ENCODE measurements around the gene LINGO4. TPM values are rescaled to one million over a fixed set of nuclear protein-coding genes. Genes with fewer than 3 reads are reported as not detected.

LINGO4 gene
- total RNA-seq, 2 donors from 2014 or later = 0.59 to 2.3 TPM

DNA sequence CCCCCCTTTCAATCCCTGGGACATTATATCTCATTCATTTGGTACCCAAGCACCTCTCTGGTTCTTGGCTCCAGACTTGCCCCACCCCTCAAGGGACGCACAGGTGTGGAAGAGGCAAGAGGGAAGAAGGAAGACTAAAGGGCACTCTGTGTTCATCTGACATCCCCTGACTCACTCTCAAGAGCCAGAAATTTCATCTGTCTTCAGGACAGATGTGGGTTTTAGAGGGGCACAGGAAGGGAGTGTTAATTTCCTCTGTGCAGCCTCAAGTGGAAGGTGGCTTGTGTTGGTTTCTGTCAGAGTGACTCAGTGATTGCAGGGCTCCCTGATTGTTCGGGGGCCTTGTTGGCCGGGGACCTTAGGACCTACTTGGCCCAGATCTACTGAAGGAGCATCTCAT, 32.0 kb upstream of the LINGO4 start:
- H3K4me1 ChIP-seq (replicated peaks) = peaks cover 25% of the 10 kb centered on the region
- no peak for TF ChIP-seq POLR2AphosphoS5 (IDR thresholded peaks at IDR 0.05)
- no peak for TF ChIP-seq POLR2A (IDR thresholded peaks at IDR 0.05)
- TF ChIP-seq, protein P1, sequence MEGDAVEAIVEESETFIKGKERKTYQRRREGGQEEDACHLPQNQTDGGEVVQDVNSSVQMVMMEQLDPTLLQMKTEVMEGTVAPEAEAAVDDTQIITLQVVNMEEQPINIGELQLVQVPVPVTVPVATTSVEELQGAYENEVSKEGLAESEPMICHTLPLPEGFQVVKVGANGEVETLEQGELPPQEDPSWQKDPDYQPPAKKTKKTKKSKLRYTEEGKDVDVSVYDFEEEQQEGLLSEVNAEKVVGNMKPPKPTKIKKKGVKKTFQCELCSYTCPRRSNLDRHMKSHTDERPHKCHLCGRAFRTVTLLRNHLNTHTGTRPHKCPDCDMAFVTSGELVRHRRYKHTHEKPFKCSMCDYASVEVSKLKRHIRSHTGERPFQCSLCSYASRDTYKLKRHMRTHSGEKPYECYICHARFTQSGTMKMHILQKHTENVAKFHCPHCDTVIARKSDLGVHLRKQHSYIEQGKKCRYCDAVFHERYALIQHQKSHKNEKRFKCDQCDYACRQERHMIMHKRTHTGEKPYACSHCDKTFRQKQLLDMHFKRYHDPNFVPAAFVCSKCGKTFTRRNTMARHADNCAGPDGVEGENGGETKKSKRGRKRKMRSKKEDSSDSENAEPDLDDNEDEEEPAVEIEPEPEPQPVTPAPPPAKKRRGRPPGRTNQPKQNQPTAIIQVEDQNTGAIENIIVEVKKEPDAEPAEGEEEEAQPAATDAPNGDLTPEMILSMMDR (IDR thresholded peaks at IDR 0.05) = no peak
- no peaks in the 10 kb centered on the region for H3K36me3 ChIP-seq
- no peak for DNase-seq (ENCODE audit: low spot score)
- WGBS = 60% methylated on average over 3 of the region's 3 CpGs
- H3K27me3 ChIP-seq (replicated peaks; ENCODE audit: insufficient read depth) = no peaks in the 10 kb centered on the region
- peak overlapping the region; percentile 64 to 68 for H3K27ac ChIP-seq
- intact Hi-C loops (cut with DNase I) = no loop called here
- H3K4me3 ChIP-seq = no peak overlapping the region
- H3K9me3 ChIP-seq = no peaks in the 10 kb centered on the region

DNA sequence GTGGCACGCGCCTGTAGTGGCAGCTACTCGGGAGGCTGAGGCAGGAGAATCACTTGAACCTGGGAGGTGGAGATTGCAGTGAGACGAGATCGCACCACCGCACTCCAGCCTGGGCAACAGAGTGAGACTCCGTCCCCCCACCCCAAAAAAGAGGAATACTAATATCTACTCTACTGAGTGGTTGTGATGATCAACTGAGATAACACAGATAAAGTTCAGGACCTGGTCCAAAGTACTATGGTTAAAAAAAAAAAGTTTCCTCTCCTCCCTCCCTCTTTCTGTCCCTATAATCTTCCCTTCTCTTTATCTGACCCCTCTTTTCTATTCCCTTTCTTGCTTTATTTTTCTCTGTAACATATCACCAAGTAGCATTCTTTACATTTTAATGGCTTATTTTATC, 30.4 kb upstream of the LINGO4 start:
- Histone ChIP-seq H3K4me3 (no peak overlapping the region), H3K9me3 (no peaks in the 10 kb centered on the region), H3K36me3 (no peaks in the 10 kb centered on the region), H3K27me3 (replicated peaks; ENCODE audit: insufficient read depth) (no peaks in the 10 kb centered on the region), H3K27ac (peak overlapping the region; percentile 64 to 68), H3K4me1 (replicated peaks) (peaks cover 25% of the 10 kb centered on the region)
- 95% methylated on average over 7 of the region's 7 CpGs for WGBS
- intact Hi-C loops (cut with DNase I) = no loop called here
- TF ChIP-seq, protein P1 (IDR thresholded peaks at IDR 0.05) = no peak
- no peak for TF ChIP-seq POLR2A (IDR thresholded peaks at IDR 0.05)
- TF ChIP-seq POLR2AphosphoS5 (IDR thresholded peaks at IDR 0.05) = no peak
- no peak for DNase-seq (ENCODE audit: low spot score)

DNA sequence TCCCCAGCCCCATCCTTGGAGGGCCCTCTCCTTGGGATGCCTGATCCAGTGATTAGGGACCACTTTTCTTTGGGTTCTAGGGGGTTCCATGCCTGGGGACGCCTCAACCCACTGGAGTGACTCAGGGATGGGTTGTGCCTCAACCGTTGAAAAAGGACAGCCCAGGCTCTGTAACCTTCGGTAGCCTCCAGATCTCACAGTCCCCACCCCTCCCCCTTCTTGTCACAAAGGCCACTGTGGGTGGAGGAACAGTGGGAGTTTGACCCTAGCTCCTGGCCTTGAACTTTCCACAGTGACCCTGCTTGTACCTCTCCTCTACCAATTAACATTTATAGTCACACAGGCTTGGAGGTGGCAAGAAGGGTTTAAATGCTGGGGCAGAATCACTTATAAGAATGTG, 29.0 kb upstream of the LINGO4 start:
- Histone ChIP-seq H3K36me3 (no peaks in the 10 kb centered on the region), H3K27me3 (replicated peaks; ENCODE audit: insufficient read depth) (no peaks in the 10 kb centered on the region), H3K9me3 (no peaks in the 10 kb centered on the region), H3K4me3 (no peak overlapping the region), H3K27ac (no peak overlapping the region), H3K4me1 (replicated peaks) (peaks cover 29% of the 10 kb centered on the region)
- TF ChIP-seq, protein P1 (IDR thresholded peaks at IDR 0.05) = no peak
- TF ChIP-seq POLR2A (IDR thresholded peaks at IDR 0.05) = no peak
- TF ChIP-seq POLR2AphosphoS5 (IDR thresholded peaks at IDR 0.05) = no peak
- no peak for DNase-seq (ENCODE audit: low spot score)
- 68% methylated on average over 3 of the region's 3 CpGs for WGBS
- intact Hi-C loops (cut with DNase I) = no loop called here

DNA sequence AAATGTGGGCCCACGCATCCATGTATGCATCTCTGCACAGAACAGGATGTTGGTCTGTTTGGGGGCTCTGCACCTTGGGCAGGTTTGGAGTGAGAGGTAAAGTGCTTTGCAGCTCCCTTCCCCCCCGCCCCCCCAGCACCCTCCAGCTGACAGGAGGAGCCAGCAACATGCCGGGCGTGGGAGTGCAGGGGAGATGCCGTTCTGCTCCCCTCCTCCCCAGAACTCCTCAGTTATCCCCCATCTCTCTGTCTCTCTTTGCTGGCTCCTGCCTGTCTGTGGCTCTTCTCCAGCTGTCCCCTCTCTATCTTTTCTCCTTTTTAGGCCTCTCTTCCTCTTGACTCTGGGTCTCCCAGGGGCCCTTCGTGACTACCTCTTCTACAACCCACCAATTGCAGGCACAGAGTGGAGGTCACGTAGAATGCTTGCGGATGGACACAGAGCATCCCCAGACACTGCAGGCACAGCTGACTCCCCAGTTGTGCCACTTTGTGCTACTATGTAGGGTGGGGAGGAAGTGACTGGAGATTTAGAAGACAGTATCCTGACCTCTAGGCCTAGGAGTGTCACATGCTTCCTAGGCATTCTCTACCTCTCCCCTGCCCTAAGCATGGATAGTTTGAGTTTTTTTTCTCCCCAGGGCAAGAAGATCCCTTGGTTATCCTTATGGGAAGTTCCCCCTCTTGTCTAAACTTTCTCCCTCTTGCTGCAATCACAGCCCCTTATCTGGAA, 28.1 kb upstream of the LINGO4 start:
- no peaks in the 10 kb centered on the region for H3K36me3 ChIP-seq
- H3K9me3 ChIP-seq = no peaks in the 10 kb centered on the region
- H3K27me3 ChIP-seq (replicated peaks; ENCODE audit: insufficient read depth) = no peaks in the 10 kb centered on the region
- no peak for DNase-seq (ENCODE audit: low spot score)
- TF ChIP-seq, protein P1 (IDR thresholded peaks at IDR 0.05) = no peak
- TF ChIP-seq POLR2A (IDR thresholded peaks at IDR 0.05) = no peak
- TF ChIP-seq POLR2AphosphoS5 (IDR thresholded peaks at IDR 0.05) = no peak
- intact Hi-C loops (cut with DNase I) = no loop called here
- 63% methylated on average over 8 of the region's 8 CpGs for WGBS
- H3K4me1 ChIP-seq (replicated peaks) = peaks cover 29% of the 10 kb centered on the region
- peak overlapping the region; percentile 63 to 89 for H3K27ac ChIP-seq
- no peak overlapping the region for H3K4me3 ChIP-seq
